ENCODE results near the gene FGD6. TPM values are rescaled to one million over a fixed set of nuclear protein-coding genes. Genes with fewer than 3 reads are reported as not detected.

FGD6 gene
- total and polyA plus RNA-seq, 2 of the 4 experiments (the other 2 are of a cell fraction): 2.6 to 9.5 TPM

- Histone ChIP-seq H3K4me2 (ENCODE audit: low read depth, low read length) (no peak overlapping the region), H2BK5ac (ENCODE audit: low read depth, low read length, poor library complexity, severe bottlenecking) (no peak overlapping the region), H3K14ac (replicated peaks; ENCODE audit: low read depth, low read length) (no peak overlapping the region), H4K5ac (ENCODE audit: low read depth, low read length) (no peak overlapping the region), H4K20me1 (ENCODE audit: insufficient read depth, low read length) (no peaks in the 10 kb centered on the region), H2AFZ (replicated peaks; ENCODE audit: low read length, poor library complexity) (no peak overlapping the region), H3K56ac (ENCODE audit: extremely low read depth, insufficient read depth, low read length) (no peak overlapping the region), H3K4me3 (ENCODE audit: insufficient read depth, low read depth, low read length) (no peak overlapping the region), H2BK120ac (ENCODE audit: low read depth, low read length) (no peak overlapping the region), H4K91ac (ENCODE audit: insufficient read depth, low read depth, low read length) (no peak overlapping the region), H3K79me1 (ENCODE audit: low read depth in 1 of 2, low read length in 2 of 2) (no peaks in the 10 kb centered on the region), H3K4me1 (ENCODE audit: control insufficient read depth, insufficient read depth, low read length) (0 out of 2 replicates have a peak, but pooled peaks cover 2% of the 10 kb centered on the region), H4K8ac (ENCODE audit: low read depth in 2 of 2, low read length in 2 of 2) (no peak overlapping the region), H3K9me1 (ENCODE audit: insufficient read depth, low read length) (no peaks in the 10 kb centered on the region), H3K9me3 (ENCODE audit: control insufficient read depth, insufficient read depth, low read length) (no peaks in the 10 kb centered on the region), H3K18ac (ENCODE audit: low read depth, low read length) (no peak overlapping the region), H2AK5ac (ENCODE audit: low read depth, low read length) (no peak overlapping the region), H3K36me3 (ENCODE audit: control insufficient read depth, insufficient read depth, low read length) (peaks cover 2% of the 10 kb centered on the region), H3K4ac (ENCODE audit: low read depth, low read length) (no peak overlapping the region), H3K27ac (ENCODE audit: insufficient read depth, low read length) (no peak overlapping the region), H2BK15ac (ENCODE audit: low read depth, low read length) (no peak overlapping the region), H2BK20ac (ENCODE audit: low read depth, low read length) (no peak overlapping the region), H2AK9ac (replicated peaks; ENCODE audit: low read depth, low read length, poor library complexity) (no peak overlapping the region), H3K27me3 (ENCODE audit: control insufficient read depth, insufficient read depth, low read length) (no peaks in the 10 kb centered on the region), H3K23ac (ENCODE audit: low read depth, low read length) (no peak overlapping the region), H3K9ac (ENCODE audit: low read depth, low read length) (no peak overlapping the region)
- dilution Hi-C loops (cut with HindIII; ENCODE audit: low sequenced_read_pairs, unreplicated experiment) (no loop called here), in situ Hi-C loops (cut with MboI; ENCODE audit: low sequenced_read_pairs) (no loop called here), intact Hi-C loops (cut with micrococcal nuclease) (no loop called here)
- DNase-seq (no peak), ATAC-seq (ENCODE audit: low read depth) (no peak)
- WGBS, 2 experiments (ENCODE audit: extremely low coverage in 2 of 2, insufficient read length in 1 of 2): 100% methylated on average over 1 of the region's 2 CpGs; no CpG with 5 or more reads in 1 of the 2 experiments
- BruUV-seq (replicated peaks): no TSS peak
- TF ChIP-seq CEBPB (IDR thresholded peaks at IDR 0.05; ENCODE audit: low read depth, low read length): no peak
- TF ChIP-seq BHLHE40 (IDR thresholded peaks at IDR 0.05; ENCODE audit: low read depth, low read length): no peak
- TF ChIP-seq MAFK (IDR thresholded peaks at IDR 0.05; ENCODE audit: low read depth, low read length): no peak
- no peak for TF ChIP-seq ELK1 (IDR thresholded peaks at IDR 0.05; ENCODE audit: borderline replicate concordance, low read depth, low read length)
- no peak for TF ChIP-seq MXI1 (IDR thresholded peaks at IDR 0.05; ENCODE audit: borderline replicate concordance, low read depth, low read length)
- no peak for TF ChIP-seq RAD21 (IDR thresholded peaks at IDR 0.05; ENCODE audit: low read length)
- TF ChIP-seq SMC3 (IDR thresholded peaks at IDR 0.05; ENCODE audit: low read depth, low read length): no peak
- no peak for TF ChIP-seq CTCF (conservative IDR thresholded peaks at IDR 0.05; ENCODE audit: low read depth, low read length)
- no peak for TF ChIP-seq FOS (IDR thresholded peaks at IDR 0.05; ENCODE audit: low read depth, low read length)
- TF ChIP-seq CHD1 (IDR thresholded peaks at IDR 0.05; ENCODE audit: low read depth, low read length): no peak
- TF ChIP-seq POLR2A (IDR thresholded peaks at IDR 0.05; ENCODE audit: low read depth, low read length): no peak
- TF ChIP-seq, protein P1, sequence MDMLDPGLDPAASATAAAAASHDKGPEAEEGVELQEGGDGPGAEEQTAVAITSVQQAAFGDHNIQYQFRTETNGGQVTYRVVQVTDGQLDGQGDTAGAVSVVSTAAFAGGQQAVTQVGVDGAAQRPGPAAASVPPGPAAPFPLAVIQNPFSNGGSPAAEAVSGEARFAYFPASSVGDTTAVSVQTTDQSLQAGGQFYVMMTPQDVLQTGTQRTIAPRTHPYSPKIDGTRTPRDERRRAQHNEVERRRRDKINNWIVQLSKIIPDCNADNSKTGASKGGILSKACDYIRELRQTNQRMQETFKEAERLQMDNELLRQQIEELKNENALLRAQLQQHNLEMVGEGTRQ (IDR thresholded peaks at IDR 0.05; ENCODE audit: low read depth, low read length): no peak
- ChIA-PET POLR2A (ENCODE audit: unreplicated experiment) (no interaction called here), CTCF (no interaction called here)
These were observed 65.9 kb downstream of the FGD6 start for GRCh38 chr12:95151406-95151805.

All from IMR-90 (cell line).